ENCODE data around the gene TEKTIP1.

The TEKTIP1 gene

GRCh38 chr19:3537438-3538240, 1.3 kb upstream of the TEKTIP1 start:
- no peak for DNase-seq (ENCODE audit: low read depth)

GRCh38 chr19:3538258-3538929, 580 bp upstream of the TEKTIP1 start:
- DNase-seq (ENCODE audit: low read depth), result no peak

GRCh38 chr19:3539756-3540118, 763 bp downstream of the TEKTIP1 start:
- DNase-seq (ENCODE audit: low read depth), result no peak

- no peak for DNase-seq (ENCODE audit: low read depth)
Observed at GRCh38 chr19:3543150-3544057, 4.4 kb downstream of the TEKTIP1 start.

- no peak for DNase-seq (ENCODE audit: low read depth)
Observed at GRCh38 chr19:3544058-3544376, 5.0 kb downstream of the TEKTIP1 start.

GRCh38 chr19:3544742-3545668, 6.0 kb downstream of the TEKTIP1 start:
- peak; percentile 58 for DNase-seq (ENCODE audit: low read depth)

GRCh38 chr19:3545669-3546034, 6.7 kb downstream of the TEKTIP1 start:
- no peak for DNase-seq (ENCODE audit: low read depth)

- no peak for DNase-seq (ENCODE audit: low read depth)
Observed at GRCh38 chr19:3546119-3546518, 7.1 kb downstream of the TEKTIP1 start.

- DNase-seq (ENCODE audit: low read depth), result no peak
Observed at GRCh38 chr19:3547301-3547731, 8.3 kb downstream of the TEKTIP1 start.

GRCh38 chr19:3547767-3548282, 8.9 kb downstream of the TEKTIP1 start:
- no peak for DNase-seq (ENCODE audit: low read depth)

- no peak for DNase-seq (ENCODE audit: low read depth)
Observed at GRCh38 chr19:3548606-3549005, 9.6 kb downstream of the TEKTIP1 start.

GRCh38 chr19:3549816-3550215, 10.8 kb downstream of the TEKTIP1 start:
- DNase-seq (ENCODE audit: low read depth), result no peak

GRCh38 chr19:3550947-3551791, 12.2 kb downstream of the TEKTIP1 start:
- no peak for DNase-seq (ENCODE audit: low read depth)

GRCh38 chr19:3551792-3552095, 12.8 kb downstream of the TEKTIP1 start:
- no peak for DNase-seq (ENCODE audit: low read depth)

- DNase-seq (ENCODE audit: low read depth), result no peak
Observed at GRCh38 chr19:3554254-3555083, 15.5 kb downstream of the TEKTIP1 start.

- DNase-seq (ENCODE audit: low read depth), result no peak
Observed at GRCh38 chr19:3555653-3556422, 16.9 kb downstream of the TEKTIP1 start.

- no peak for DNase-seq (ENCODE audit: low read depth)
Observed at GRCh38 chr19:3556423-3556977, 17.5 kb downstream of the TEKTIP1 start.

- DNase-seq (ENCODE audit: low read depth), result peak; percentile 65
Observed at GRCh38 chr19:3556978-3557460, 18.0 kb downstream of the TEKTIP1 start.

All from stimulated activated CD4-positive, alpha-beta T cell treated with anti-CD3 and anti-CD28 coated beads, Interleukin-2, amount 100 ng/mL, for 4 hours (primary cell).